Measurements from ENCODE around the gene SPAG4.

The SPAG4 gene

DNA sequence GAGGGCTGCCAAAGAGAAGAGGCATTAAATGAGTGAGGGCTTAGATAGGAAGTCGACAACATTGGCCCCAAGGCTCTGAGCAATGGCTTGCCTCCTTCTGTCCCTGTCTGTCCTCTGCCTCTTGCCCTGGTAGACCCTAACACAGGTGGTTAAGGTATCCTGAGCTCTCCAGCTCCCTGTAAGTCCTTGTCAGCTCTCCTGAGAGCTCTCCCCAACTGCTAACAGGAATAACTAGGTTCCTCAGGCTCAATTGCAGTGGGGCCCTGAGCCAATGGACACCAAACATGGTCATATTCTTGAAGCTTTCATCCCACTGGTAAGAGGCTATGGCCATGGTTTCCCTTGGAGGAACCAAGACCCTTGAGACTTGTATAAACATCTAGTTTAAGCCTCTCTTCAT lies 54.1 kb downstream of the SPAG4 start:
- no peak for TF ChIP-seq CTCF (IDR thresholded peaks at IDR 0.05; ENCODE audit: low read depth, low read length)
- Histone ChIP-seq H3K4me3 (ENCODE audit: low read depth, low read length) (no peak overlapping the region), H3K9me3 (ENCODE audit: severe bottlenecking) (no peaks in the 10 kb centered on the region), H3K36me3 (peaks cover 26% of the 10 kb centered on the region), H3K27me3 (ENCODE audit: insufficient read depth, low read depth, severe bottlenecking) (no peaks in the 10 kb centered on the region), H3K27ac (no peak overlapping the region)
- no peak for DNase-seq

Data from WERI-Rb-1 (cell line).